SK-N-MC (cell line): Measurements from ENCODE around the gene S100A4.

ENCODE experiments used
- EZH2 ChIP-seq: fragments of 200-600 bp; sonication (generic); IDR thresholded peaks from one replicate; pipeline ENCODE4 v1.6.1; 2017; ENCODE audit warnings: antibody characterized with exemption
- POLR2AphosphoS5 ChIP-seq: IDR thresholded peaks from 2 replicates; pipeline ENCODE4 v1.6.1; 2012; ENCODE audit warnings: mild to moderate bottlenecking, low read depth, low read length, borderline replicate concordance

- TF ChIP-seq POLR2AphosphoS5 (no peak), EZH2 (no peak)
These were observed 14.6 kb upstream of the S100A4 start for GRCh38 chr1:153560241-153560640.
